Adrenal gland (tissue), 5 donors: ENCODE data around the gene EGLN3.

Experiments
- CTCF ChIP-seq, 6 experiments: fragments of 450-650 bp in 4 of 6; fragments of 200-600 bp in 2 of 6; sonication (generic) in 1 of 6; IDR thresholded peaks; 1 replicate in 5 of 6; 2 replicates in 1 of 6; pipeline versions ENCODE4 v1.5.1 to v1.8.0; 2016 to 2021; ENCODE audit warnings: antibody characterized with exemption in 6 of 6, mild to moderate bottlenecking in 2 of 6, moderate library complexity in 1 of 6
- POLR2A ChIP-seq, 2 donors: fragments of 450-650 bp; IDR thresholded peaks; one replicate each; pipeline ENCODE4 v1.6.1; 2017; ENCODE audit warnings: antibody characterized with exemption in 2 of 2, mild to moderate bottlenecking in 2 of 2, moderate library complexity in 1 of 2
- donor health status: DM: no; HTN: no; CAD: no.

GRCh38 chr14:33899723-33900341 is 51.0 kb downstream of the EGLN3 start:
- TF ChIP-seq CTCF (IDR thresholded peaks at IDR 0.05) (no peak), POLR2A (IDR thresholded peaks at IDR 0.05) (no peak)
